ENCODE data around the gene PCDHGB5. TPM values are rescaled to one million over a fixed set of nuclear protein-coding genes. Genes with fewer than 3 reads are reported as not detected.
A peak's percentile ranks its signal among the peaks of the same experiment; 100 is the strongest.
"Not testable (repeated sequence)": the region's sequence is repeated elsewhere in the genome, so short reads cannot be mapped to it uniquely, and the experiment has no call there.

PCDHGB5 gene
- 10 to 100 TPM in 1 of 2 donors, 1 to 10 TPM in 1; 10.0 to 14.3 TPM for total RNA-seq
- 1 to 10 TPM; 1.2 to 2.5 TPM for polyA plus RNA-seq
- long read RNA-seq, donor 1, full-length matches to known transcripts = 11 of 11 reads
- long read RNA-seq, donor 1, partial matches to known transcripts = 0 of 11 reads
- long read RNA-seq, donor 1, other reads (novel, unspliced or antisense) = 0 of 11 reads
- long read RNA-seq, donor 2, partial matches to known transcripts = 0 of 3 reads
- long read RNA-seq, donor 2, other reads (novel, unspliced or antisense) = 0 of 3 reads
- long read RNA-seq, donor 3 = 0 reads
- long read RNA-seq, donor 4, full-length matches to known transcripts = 2 of 2 reads
- long read RNA-seq, donor 4, partial matches to known transcripts = 0 of 2 reads
- long read RNA-seq, donor 4, other reads (novel, unspliced or antisense) = 0 of 2 reads
- long read RNA-seq, donor 5, full-length matches to known transcripts = 5 of 5 reads
- long read RNA-seq, donor 5, partial matches to known transcripts = 0 of 5 reads
- long read RNA-seq, donor 5, other reads (novel, unspliced or antisense) = 0 of 5 reads

DNA sequence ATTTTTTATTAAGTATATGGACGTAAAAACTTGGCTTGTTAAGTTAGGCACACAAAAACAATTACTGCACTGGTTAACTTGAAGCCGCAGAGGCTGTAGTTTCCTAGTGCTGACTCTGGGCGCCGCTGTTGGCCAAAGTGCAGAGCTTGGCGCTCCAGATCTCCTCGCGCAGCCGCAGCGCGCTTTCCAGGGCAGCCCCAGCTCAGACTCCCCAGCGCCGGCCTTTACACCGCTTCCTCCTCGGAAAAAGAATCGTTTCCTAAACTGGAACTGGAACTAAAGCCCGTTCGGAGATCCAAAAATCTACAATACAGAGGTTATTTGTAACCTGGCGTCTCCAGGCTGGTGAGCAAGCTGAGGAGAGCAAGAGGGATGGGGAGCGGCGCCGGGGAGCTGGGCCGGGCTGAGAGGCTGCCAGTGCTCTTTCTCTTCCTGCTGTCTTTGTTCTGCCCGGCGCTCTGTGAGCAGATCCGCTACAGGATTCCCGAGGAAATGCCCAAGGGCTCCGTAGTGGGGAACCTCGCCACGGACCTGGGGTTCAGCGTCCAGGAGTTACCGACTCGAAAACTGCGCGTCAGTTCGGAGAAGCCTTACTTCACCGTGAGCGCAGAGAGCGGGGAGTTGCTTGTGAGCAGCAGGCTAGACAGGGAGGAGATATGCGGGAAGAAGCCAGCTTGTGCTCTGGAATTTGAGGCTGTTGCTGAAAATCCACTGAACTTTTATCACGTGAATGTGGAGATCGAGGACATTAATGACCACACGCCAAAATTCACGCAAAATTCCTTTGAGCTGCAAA lies at the start of gene PCDHGB5:
TSS of gene PCDHGB5 (plus strand) at position 192 of the 796 bp plus-strand sequence. CDS start at position 373, 181 bp downstream.
- ATAC-seq (ENCODE audit: insufficient read depth, low FRiP score) (peak; percentile 62), DNase-seq (peak in 2 of 3 donors; percentile 31 to 44)
- H3K9me3 ChIP-seq (ENCODE audit: control insufficient read depth in 4 of 4, insufficient read depth in 3 of 4, low read length in 3 of 4) = peaks cover 3 to 38% (median 22%) of the 10 kb centered on the region in 4 donors
- not testable (repeated sequence) for H3K9ac ChIP-seq (ENCODE audit: insufficient read depth in 1 of 2, low read length in 2 of 2); H3K36me3 ChIP-seq (ENCODE audit: control insufficient read depth in 4 of 4, insufficient read depth in 4 of 4, low read length in 4 of 4); H3K4me3 ChIP-seq; H3K4me1 ChIP-seq (ENCODE audit: control insufficient read depth in 5 of 5, insufficient read depth in 5 of 5, low read length in 5 of 5); H3K27ac ChIP-seq (ENCODE audit: low read depth in 1 of 2, low read length in 1 of 2); H3K27me3 ChIP-seq (ENCODE audit: control insufficient read depth in 3 of 3, insufficient read depth in 3 of 3, low read length in 2 of 3)
- TF ChIP-seq, protein P1, sequence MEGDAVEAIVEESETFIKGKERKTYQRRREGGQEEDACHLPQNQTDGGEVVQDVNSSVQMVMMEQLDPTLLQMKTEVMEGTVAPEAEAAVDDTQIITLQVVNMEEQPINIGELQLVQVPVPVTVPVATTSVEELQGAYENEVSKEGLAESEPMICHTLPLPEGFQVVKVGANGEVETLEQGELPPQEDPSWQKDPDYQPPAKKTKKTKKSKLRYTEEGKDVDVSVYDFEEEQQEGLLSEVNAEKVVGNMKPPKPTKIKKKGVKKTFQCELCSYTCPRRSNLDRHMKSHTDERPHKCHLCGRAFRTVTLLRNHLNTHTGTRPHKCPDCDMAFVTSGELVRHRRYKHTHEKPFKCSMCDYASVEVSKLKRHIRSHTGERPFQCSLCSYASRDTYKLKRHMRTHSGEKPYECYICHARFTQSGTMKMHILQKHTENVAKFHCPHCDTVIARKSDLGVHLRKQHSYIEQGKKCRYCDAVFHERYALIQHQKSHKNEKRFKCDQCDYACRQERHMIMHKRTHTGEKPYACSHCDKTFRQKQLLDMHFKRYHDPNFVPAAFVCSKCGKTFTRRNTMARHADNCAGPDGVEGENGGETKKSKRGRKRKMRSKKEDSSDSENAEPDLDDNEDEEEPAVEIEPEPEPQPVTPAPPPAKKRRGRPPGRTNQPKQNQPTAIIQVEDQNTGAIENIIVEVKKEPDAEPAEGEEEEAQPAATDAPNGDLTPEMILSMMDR (IDR thresholded peaks at IDR 0.05; ENCODE audit: control extremely low read depth, extremely low read depth) = peak; percentile 22
- 5% methylated on average over 20 to 24 of the region's 43 CpGs for WGBS, 2 donors

DNA sequence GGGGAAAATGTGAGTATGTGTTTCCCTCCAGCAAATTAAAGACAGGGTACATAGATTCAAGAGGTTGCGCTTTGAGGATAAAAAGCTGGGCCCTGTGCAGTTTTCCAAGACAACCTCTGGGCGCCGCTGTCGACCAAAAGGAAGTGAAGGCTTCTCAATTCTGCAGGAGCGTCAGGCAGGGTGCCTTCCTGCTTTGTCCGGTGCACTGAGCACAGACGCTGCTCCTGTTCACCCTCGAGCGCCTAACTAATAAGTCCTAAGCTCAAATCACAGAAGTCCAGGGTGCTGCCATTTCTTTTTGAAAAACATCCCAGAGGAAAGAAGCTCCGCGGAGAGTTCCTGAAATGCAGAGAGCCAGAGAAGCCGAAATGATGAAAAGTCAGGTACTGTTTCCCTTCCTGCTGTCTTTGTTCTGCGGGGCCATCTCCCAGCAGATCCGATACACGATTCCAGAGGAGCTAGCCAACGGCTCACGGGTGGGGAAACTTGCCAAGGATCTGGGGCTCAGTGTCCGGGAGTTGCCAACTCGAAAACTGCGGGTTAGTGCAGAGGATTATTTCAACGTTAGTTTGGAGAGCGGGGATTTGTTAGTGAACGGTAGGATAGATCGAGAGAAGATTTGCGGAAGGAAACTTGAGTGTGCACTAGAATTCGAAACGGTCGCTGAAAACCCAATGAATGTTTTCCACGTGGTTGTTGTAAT lies 47.7 kb upstream of the PCDHGB5 start, which contains the start of gene PCDHGB1:
TSS of gene PCDHGB1 (plus strand) at position 183 of the 703 bp plus-strand sequence. CDS start at position 345, 162 bp downstream.
- no peaks in the 10 kb centered on the region for H3K4me1 ChIP-seq (ENCODE audit: control insufficient read depth in 5 of 5, insufficient read depth in 5 of 5, low read length in 5 of 5)
- H3K9me3 ChIP-seq (ENCODE audit: control insufficient read depth in 4 of 4, insufficient read depth in 3 of 4, low read length in 3 of 4) = peaks cover 0 to 43% (median 21%) of the 10 kb centered on the region in 4 donors
- H3K4me3 ChIP-seq = no peak within 1 kb of the TSS
- no peak within 1 kb of the TSS for H3K9ac ChIP-seq (ENCODE audit: insufficient read depth in 1 of 2, low read length in 2 of 2)
- H3K27me3 ChIP-seq (ENCODE audit: control insufficient read depth in 3 of 3, insufficient read depth in 3 of 3, low read length in 2 of 3) = no peaks in the 10 kb centered on the region
- H3K36me3 ChIP-seq (ENCODE audit: control insufficient read depth in 4 of 4, insufficient read depth in 4 of 4, low read length in 4 of 4) = no peaks in the 10 kb centered on the region
- no peak within 1 kb of the TSS for H3K27ac ChIP-seq (ENCODE audit: low read depth in 1 of 2, low read length in 1 of 2)
- DNase-seq (peak in 2 of 3 donors; percentile 20 to 31), ATAC-seq (ENCODE audit: insufficient read depth, low FRiP score) (no peak)
- 26 to 30% methylated on average over 29 of the region's 29 CpGs for WGBS, 2 donors
- TF ChIP-seq, protein P1 (IDR thresholded peaks at IDR 0.05; ENCODE audit: control extremely low read depth, extremely low read depth) = no peak

DNA sequence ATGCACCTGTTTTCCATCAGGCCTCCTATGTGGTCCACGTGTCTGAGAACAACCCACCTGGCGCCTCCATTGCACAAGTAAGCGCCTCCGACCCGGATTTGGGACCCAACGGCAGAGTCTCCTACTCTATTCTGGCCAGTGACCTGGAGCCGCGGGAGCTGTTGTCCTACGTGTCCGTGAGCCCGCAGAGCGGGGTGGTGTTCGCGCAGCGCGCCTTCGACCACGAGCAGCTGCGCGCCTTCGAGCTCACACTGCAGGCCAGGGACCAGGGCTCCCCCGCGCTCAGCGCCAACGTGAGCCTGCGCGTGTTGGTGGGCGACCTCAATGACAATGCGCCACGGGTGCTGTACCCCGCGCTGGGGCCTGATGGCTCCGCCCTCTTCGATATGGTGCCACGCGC lies 46.2 kb upstream of the PCDHGB5 start:
- no peak for ATAC-seq (ENCODE audit: insufficient read depth, low FRiP score)
- no peak for DNase-seq
- peaks cover 8 to 44% (median 26%) of the 10 kb centered on the region in 4 donors for H3K9me3 ChIP-seq (ENCODE audit: control insufficient read depth in 4 of 4, insufficient read depth in 3 of 4, low read length in 3 of 4)
- H3K27me3 ChIP-seq (ENCODE audit: control insufficient read depth in 3 of 3, insufficient read depth in 3 of 3, low read length in 2 of 3) = no peaks in the 10 kb centered on the region
- H3K4me1 ChIP-seq (ENCODE audit: control insufficient read depth in 5 of 5, insufficient read depth in 5 of 5, low read length in 5 of 5) = no peaks in the 10 kb centered on the region
- TF ChIP-seq, protein P1 (IDR thresholded peaks at IDR 0.05; ENCODE audit: control extremely low read depth, extremely low read depth) = no peak
- no peak overlapping the region for H3K9ac ChIP-seq (ENCODE audit: insufficient read depth in 1 of 2, low read length in 2 of 2)
- H3K4me3 ChIP-seq = no peak overlapping the region
- H3K27ac ChIP-seq (ENCODE audit: low read depth in 1 of 2, low read length in 1 of 2) = no peak overlapping the region
- 31 to 39% methylated on average over 29 to 35 of the region's 36 CpGs for WGBS, 2 donors
- H3K36me3 ChIP-seq (ENCODE audit: control insufficient read depth in 4 of 4, insufficient read depth in 4 of 4, low read length in 4 of 4) = no peaks in the 10 kb centered on the region
